Natural killer cell (primary cell): ENCODE results near the gene ADGRL2. TPM values are rescaled to one million over a fixed set of nuclear protein-coding genes. Genes with fewer than 3 reads are reported as not detected.

Source experiments
- ATAC-seq, 3 donors: fragments of 150-1000 bp in 2 of 3; fragments of 200-7000 bp in 1 of 3; cut with Tn5 transposase; 1 replicate in 1 of 3; 2 replicates in 2 of 3; pipeline ENCODE4 v1.10.0; 2021; ENCODE audit warnings: mild to moderate bottlenecking in 2 of 3, moderate library complexity in 2 of 3
- DNase-seq, 2 donors: peaks; one replicate each; pipeline versions ENCODE4 v3.0.0 to v3.0.0-alpha.2; 2013 to 2021; ENCODE audit warnings: mixed read lengths in 1 of 2
- H3K27ac ChIP-seq: one replicate; pipeline ENCODE4 v1.5.1; 2013; ENCODE audit warnings: mild to moderate bottlenecking, low read length
- H3K27me3 ChIP-seq: one replicate; pipeline ENCODE4 v1.6.1; 2013; ENCODE audit warnings: low read length; ENCODE audit not compliant: control insufficient read depth, insufficient read depth
- H3K36me3 ChIP-seq: one replicate; pipeline ENCODE4 v1.6.1; 2013; ENCODE audit warnings: low read length; ENCODE audit not compliant: control insufficient read depth, insufficient read depth
- H3K4me1 ChIP-seq: one replicate; pipeline ENCODE4 v1.6.1; 2013; ENCODE audit warnings: low read length; ENCODE audit not compliant: control insufficient read depth, insufficient read depth
- H3K4me3 ChIP-seq: one replicate; pipeline ENCODE4 v1.5.1; 2013; ENCODE audit warnings: low read length
- H3K9me3 ChIP-seq: one replicate; pipeline ENCODE4 v1.6.1; 2013; ENCODE audit warnings: low read length; ENCODE audit not compliant: control insufficient read depth, insufficient read depth
- H3K27ac Mint-ChIP-seq, 2 donors: one replicate each; pipeline ENCODE4 v1.8.0; 2022; ENCODE audit warnings: mild to moderate bottlenecking in 2 of 2, mixed read lengths in 2 of 2, moderate library complexity in 1 of 2
- H3K27me3 Mint-ChIP-seq, 2 donors: one replicate each; pipeline ENCODE4 v1.8.0; 2022; ENCODE audit warnings: low read depth in 2 of 2, mixed read lengths in 2 of 2
- H3K36me3 Mint-ChIP-seq: one replicate; pipeline ENCODE4 v1.8.0; 2022; ENCODE audit warnings: mixed read lengths
- H3K4me1 Mint-ChIP-seq, 2 donors: one replicate each; pipeline ENCODE4 v1.8.0; 2022; ENCODE audit warnings: mixed read lengths in 2 of 2
- H3K4me3 Mint-ChIP-seq: one replicate; pipeline ENCODE4 v1.8.0; 2022; ENCODE audit warnings: mild to moderate bottlenecking, moderate library complexity, mixed read lengths
- H3K9me3 Mint-ChIP-seq, 2 donors: one replicate each; pipeline ENCODE4 v1.8.0; 2022; ENCODE audit warnings: mixed read lengths in 2 of 2
- CTCF ChIP-seq: fragments of 200-600 bp; IDR thresholded peaks from one replicate; pipeline ENCODE4 v1.8.0; 2022; ENCODE audit warnings: antibody characterized with exemption
- WGBS: methylation state at CpG from one replicate; pipeline ENCODE4 v1.1.7; 2013; ENCODE audit warnings: missing lambda C conversion rate; ENCODE audit not compliant: insufficient coverage; 5-methylcytosine and 5-hydroxymethylcytosine counted together
- intact Hi-C: fragments of 100-400 bp; cut with micrococcal nuclease; formaldehyde crosslinking; loops from one replicate; pipeline ENCODE4 v1.14.2; 2022
- total RNA-seq, 4 donors: library from RNA; stranded (reverse); fragments of 120-200 nt in 1 of 4; gene quantifications; one replicate each; pipeline versions ENCODE4 v1.2.3 to v1.2.4, GENCODE V29; 2013 to 2022

The ADGRL2 gene
- total RNA-seq, 3 donors from 2014 or later (not counting 1 experiment from before 2014, with no cell fraction given) = not detected

- H3K4me3 Mint-ChIP-seq = no peak overlapping the region
- H3K27ac Mint-ChIP-seq = no peak overlapping the region
- H3K4me1 Mint-ChIP-seq = no peaks in the 10 kb centered on the region
- H3K36me3 Mint-ChIP-seq = no peaks in the 10 kb centered on the region
- DNase-seq = no peak
- no peak overlapping the region for H3K27ac ChIP-seq
- H3K27me3 Mint-ChIP-seq = no peaks in the 10 kb centered on the region
- no peaks in the 10 kb centered on the region for H3K4me1 ChIP-seq
- intact Hi-C loops = no loop called here
- 67% methylated on average over 1 of the region's 2 CpGs for WGBS
- no peaks in the 10 kb centered on the region for H3K36me3 ChIP-seq
- peaks cover 11 to 18% of the 10 kb centered on the region in 2 donors for H3K9me3 Mint-ChIP-seq
- no peak for TF ChIP-seq CTCF
- ATAC-seq = no peak
- no peaks in the 10 kb centered on the region for H3K9me3 ChIP-seq
- H3K4me3 ChIP-seq = no peak overlapping the region
- no peaks in the 10 kb centered on the region for H3K27me3 ChIP-seq
These were observed 43.9 kb upstream of the ADGRL2 start for GRCh38 chr1:81756872-81757271.

DNA sequence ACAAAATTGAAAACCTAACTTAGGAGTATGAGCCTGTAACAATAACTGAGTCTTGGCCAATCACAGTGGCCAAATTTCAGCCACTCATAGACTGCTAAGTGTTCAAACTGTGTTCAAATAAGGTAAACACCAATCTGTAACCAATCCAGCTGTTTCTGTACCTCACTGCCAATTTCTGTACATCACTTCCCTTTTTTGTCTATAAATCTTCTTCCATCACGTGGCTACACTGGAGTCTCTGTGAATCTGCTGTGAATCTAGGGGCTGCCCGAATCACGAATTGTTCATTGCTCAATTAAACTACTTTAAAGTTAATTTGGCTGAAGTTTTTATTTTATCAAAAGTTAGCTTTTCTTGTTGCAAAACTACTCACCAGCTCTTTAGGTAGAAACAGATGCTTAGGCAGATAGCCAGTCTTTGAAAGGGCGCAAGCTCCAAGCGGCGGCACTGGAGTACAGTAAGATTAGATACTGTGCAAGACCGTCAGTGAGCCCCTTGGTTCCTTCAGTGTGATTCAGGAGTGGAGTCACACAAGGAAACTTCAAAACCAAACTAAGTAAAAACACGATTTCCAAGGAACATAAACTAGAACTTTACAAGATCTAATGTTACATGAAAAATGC lies 43.2 kb upstream of the ADGRL2 start:
- 66% methylated on average over 6 of the region's 8 CpGs for WGBS

GRCh38 chr1:81758181-81758580 lies 42.6 kb upstream of the ADGRL2 start:
- Mint-ChIP-seq H3K27me3 (no peaks in the 10 kb centered on the region), H3K9me3 (peaks cover 8 to 16% of the 10 kb centered on the region in 2 donors), H3K36me3 (no peaks in the 10 kb centered on the region), H3K4me3 (no peak overlapping the region), H3K27ac (no peak overlapping the region), H3K4me1 (no peaks in the 10 kb centered on the region)
- Histone ChIP-seq H3K27me3 (no peaks in the 10 kb centered on the region), H3K36me3 (no peaks in the 10 kb centered on the region), H3K9me3 (no peaks in the 10 kb centered on the region), H3K27ac (no peak overlapping the region), H3K4me1 (no peaks in the 10 kb centered on the region), H3K4me3 (no peak overlapping the region)
- intact Hi-C loops = no loop called here
- no peak for TF ChIP-seq CTCF
- DNase-seq (no peak), ATAC-seq (no peak)
- 60% methylated on average over 2 of the region's 2 CpGs for WGBS

More for the DNA sequence above, 43.2 kb upstream of the ADGRL2 start:
- H3K9me3 Mint-ChIP-seq = peaks cover 11 to 19% of the 10 kb centered on the region in 2 donors
- Histone ChIP-seq H3K36me3 (no peaks in the 10 kb centered on the region), H3K4me1 (no peaks in the 10 kb centered on the region), H3K9me3 (no peaks in the 10 kb centered on the region), H3K4me3 (no peak overlapping the region), H3K27ac (no peak overlapping the region), H3K27me3 (no peaks in the 10 kb centered on the region)
- H3K4me3 Mint-ChIP-seq = no peak overlapping the region
- ATAC-seq (no peak), DNase-seq (no peak)
- H3K27me3 Mint-ChIP-seq = no peaks in the 10 kb centered on the region
- no peak overlapping the region for H3K27ac Mint-ChIP-seq
- no peaks in the 10 kb centered on the region for H3K4me1 Mint-ChIP-seq
- intact Hi-C loops = no loop called here
- H3K36me3 Mint-ChIP-seq = no peaks in the 10 kb centered on the region
- no peak for TF ChIP-seq CTCF
